H1 (cell line): ENCODE data around the gene LRBA. TPM values are rescaled to one million over a fixed set of nuclear protein-coding genes. Genes with fewer than 3 reads are reported as not detected.
A peak's percentile ranks its signal among the peaks of the same experiment; 100 is the strongest.

Experiments
- CTCF ChIA-PET: fragments of 300-600 bp; sonication (Branson Sonifier 250); formaldehyde crosslinking; loops from one replicate; lab custom pipeline; 2021; ENCODE audit not compliant: partially characterized antibody; lab: Charles Lee
- POLR2A ChIA-PET: fragments of 300-600 bp; sonication (Branson Sonifier 250); formaldehyde crosslinking; loops from one replicate; lab custom pipeline; 2021; ENCODE audit warnings: inconsistent platforms; ENCODE audit not compliant: partially characterized antibody; lab: Charles Lee
- DNase-seq, 2 experiments: peaks; one replicate each; pipeline versions ENCODE4 v3.0.0 to v3.0.0-alpha.2; 2010 to 2022; ENCODE audit warnings: low spot score in 2 of 2, low read depth in 1 of 2, mixed read lengths in 1 of 2
- FAIRE-seq: peaks from 2 replicates; lab custom pipeline; 2011; peaks lifted over from hg19 to GRCh38; lab: Jason Lieb, UNC
- H2AFZ ChIP-seq: 2 replicates; pipeline ENCODE4 v1.8.1; 2012; ENCODE audit warnings: low read length, inconsistent platforms
- H2AK5ac ChIP-seq: 2 replicates; pipeline ENCODE4 v1.6.1; 2013; ENCODE audit warnings: low read depth, low read length
- H2BK120ac ChIP-seq: replicated peaks from 2 replicates; pipeline ENCODE3; 2013; ENCODE audit warnings: low read depth, low read length, inconsistent platforms
- H2BK12ac ChIP-seq: 2 replicates; pipeline ENCODE4 v1.6.1; 2013; ENCODE audit warnings: low read depth, low read length
- H2BK15ac ChIP-seq: 2 replicates; pipeline ENCODE4 v1.6.1; 2013; ENCODE audit warnings: low read length
- H2BK20ac ChIP-seq: 2 replicates; pipeline ENCODE4 v1.6.1; 2013; ENCODE audit warnings: low read length
- H2BK5ac ChIP-seq: 2 replicates; pipeline ENCODE4 v1.6.1; 2013; ENCODE audit warnings: low read depth, low read length
- H3K14ac ChIP-seq: 2 replicates; pipeline ENCODE4 v1.6.1; 2013; ENCODE audit warnings: inconsistent platforms; ENCODE audit not compliant: insufficient read length
- H3K18ac ChIP-seq: 2 replicates; pipeline ENCODE4 v1.6.1; 2013; ENCODE audit warnings: low read length; ENCODE audit errors: extremely low read depth
- H3K23ac ChIP-seq: 2 replicates; pipeline ENCODE4 v1.6.1; 2013; ENCODE audit warnings: inconsistent platforms; ENCODE audit not compliant: insufficient read length
- H3K23me2 ChIP-seq: 2 replicates; pipeline ENCODE4 v1.6.1; 2013; ENCODE audit warnings: low read depth, low read length
- H3K27ac ChIP-seq: 2 replicates; pipeline ENCODE4 v1.6.1; 2011; ENCODE audit warnings: low read depth, low read length, inconsistent platforms
- H3K27me3 ChIP-seq, 4 experiments: replicated peaks in 1 of 4; 1 replicate in 1 of 4; 2 replicates in 3 of 4; pipeline versions ENCODE4 v1.6.1 to v1.8.1; 2011 to 2013; ENCODE audit warnings: low read length in 3 of 4, mild to moderate bottlenecking in 3 of 4, inconsistent platforms in 2 of 4, mixed read lengths in 2 of 4, moderate library complexity in 1 of 4; ENCODE audit not compliant: control insufficient read depth in 3 of 4, insufficient read depth in 3 of 4; ENCODE audit errors: extremely low read depth in 1 of 4
- H3K36me3 ChIP-seq, 4 experiments: 2 replicates each; pipeline versions ENCODE4 v1.6.1 to v1.8.1; 2011 to 2013; ENCODE audit warnings: mild to moderate bottlenecking in 4 of 4, low read length in 3 of 4, moderate library complexity in 2 of 4, control low read depth in 1 of 4, inconsistent platforms in 1 of 4; ENCODE audit not compliant: insufficient read depth in 4 of 4, control insufficient read depth in 2 of 4
- H3K4ac ChIP-seq: replicated peaks from 2 replicates; pipeline ENCODE3; 2013; ENCODE audit warnings: low read length, low read depth, mixed read lengths, inconsistent platforms; ENCODE audit not compliant: insufficient read length
- H3K4me1 ChIP-seq, 4 experiments: replicated peaks in 1 of 4; 1 replicate in 1 of 4; 2 replicates in 3 of 4; pipeline versions ENCODE4 v1.6.1 to v1.8.1; 2011 to 2013; ENCODE audit warnings: low read length in 3 of 4, inconsistent platforms in 2 of 4, mixed read lengths in 1 of 4; ENCODE audit not compliant: insufficient read depth in 4 of 4, control insufficient read depth in 3 of 4
- H3K4me2 ChIP-seq, 2 experiments: 2 replicates each; pipeline versions ENCODE4 v1.6.1 to v1.8.1; 2011 to 2013; ENCODE audit warnings: low read depth in 2 of 2, low read length in 2 of 2, control low read depth in 1 of 2, inconsistent platforms in 1 of 2, mild to moderate bottlenecking in 1 of 2; ENCODE audit not compliant: insufficient read depth in 1 of 2
- H3K4me3 ChIP-seq, 4 experiments: fragments of 200-600, 300-600 bp in 1 of 4; sonication (generic), shearing (Covaris generic), sonication (Bioruptor Twin) in 1 of 4; 2 replicates each; pipeline versions ENCODE4 v1.5.1 to v1.8.1; 2011 to 2016; ENCODE audit warnings: low read length in 4 of 4, low read depth in 3 of 4, control low read depth in 2 of 4, inconsistent platforms in 2 of 4, mild to moderate bottlenecking in 2 of 4, mixed read lengths in 1 of 4, moderate library complexity in 1 of 4; ENCODE audit not compliant: insufficient read depth in 2 of 4; ENCODE audit errors: extremely low read depth in 1 of 4
- H3K56ac ChIP-seq: replicated peaks from 2 replicates; pipeline ENCODE3; 2013; ENCODE audit warnings: low read depth, mild to moderate bottlenecking, mixed read lengths, low read length, inconsistent platforms; ENCODE audit not compliant: insufficient read length
- H3K79me1 ChIP-seq: 2 replicates; pipeline ENCODE4 v1.6.1; 2013; ENCODE audit warnings: low read depth, low read length, control low read depth
- H3K79me2 ChIP-seq, 2 experiments: 2 replicates each; pipeline versions ENCODE4 v1.6.1 to v1.8.1; 2012 to 2013; ENCODE audit warnings: low read length in 2 of 2, mild to moderate bottlenecking in 2 of 2, inconsistent platforms in 1 of 2; ENCODE audit not compliant: insufficient read depth in 2 of 2, control insufficient read depth in 1 of 2
- H3K9ac ChIP-seq, 4 experiments: replicated peaks in 1 of 4; 1 replicate in 1 of 4; 2 replicates in 3 of 4; pipeline versions ENCODE4 v1.6.1 to v1.8.1; 2011 to 2013; ENCODE audit warnings: low read depth in 3 of 4, low read length in 3 of 4, control low read depth in 2 of 4, mild to moderate bottlenecking in 2 of 4, moderate library complexity in 2 of 4, inconsistent platforms in 1 of 4; ENCODE audit errors: extremely low read depth in 1 of 4
- H3K9me3 ChIP-seq, 2 experiments: 2 replicates each; pipeline versions ENCODE4 v1.6.1 to v1.8.1; 2012 to 2013; ENCODE audit warnings: mild to moderate bottlenecking in 2 of 2, moderate library complexity in 2 of 2, control low read depth in 1 of 2, inconsistent platforms in 1 of 2, low read depth in 1 of 2, low read length in 1 of 2, mixed read lengths in 1 of 2; ENCODE audit not compliant: insufficient read depth in 2 of 2
- H4K20me1 ChIP-seq, 2 experiments: replicated peaks in 1 of 2; 2 replicates each; pipeline versions ENCODE3 to v1.8.1; 2011 to 2013; ENCODE audit warnings: inconsistent platforms in 2 of 2, low read length in 2 of 2, mild to moderate bottlenecking in 1 of 2; ENCODE audit not compliant: insufficient read depth in 2 of 2, control insufficient read depth in 1 of 2
- H4K5ac ChIP-seq: 2 replicates; pipeline ENCODE4 v1.6.1; 2013; ENCODE audit warnings: low read length, low read depth, mixed read lengths, inconsistent platforms; ENCODE audit not compliant: insufficient read length
- H4K8ac ChIP-seq: 2 replicates; pipeline ENCODE4 v1.8.0; 2013; ENCODE audit warnings: mild to moderate bottlenecking, moderate library complexity, low read length, inconsistent platforms; ENCODE audit not compliant: insufficient read depth; ENCODE audit errors: extremely low read depth
- H4K91ac ChIP-seq: replicated peaks from 2 replicates; pipeline ENCODE3; 2013; ENCODE audit warnings: low read length, mixed read lengths, inconsistent platforms; ENCODE audit not compliant: insufficient read length
- ASH2L ChIP-seq: fragments of 200-600, 300-600 bp; sonication (generic); IDR thresholded peaks from one replicate; pipeline ENCODE4 v1.7.1; 2017; ENCODE audit warnings: low read length
- CEBPB ChIP-seq: IDR thresholded peaks from 2 replicates; pipeline ENCODE4 v1.6.1; 2012; ENCODE audit warnings: low read depth, low read length
- CHD2 ChIP-seq: IDR thresholded peaks from 2 replicates; pipeline ENCODE4 v1.6.1; 2012; ENCODE audit warnings: low read length, improper control_type of control experiment
- CREB1 ChIP-seq: IDR thresholded peaks from 2 replicates; pipeline ENCODE4 v1.6.1; 2012; ENCODE audit warnings: inconsistent platforms
- CTBP2 ChIP-seq: IDR thresholded peaks from 2 replicates; pipeline ENCODE4 v1.7.0; 2011; ENCODE audit warnings: borderline replicate concordance, mild to moderate bottlenecking, moderate library complexity, mixed read lengths, low read length; ENCODE audit not compliant: insufficient read depth, insufficient read length
- FOSL1 ChIP-seq: IDR thresholded peaks from 2 replicates; pipeline ENCODE4 v1.6.1; 2011; ENCODE audit warnings: mild to moderate bottlenecking, low read depth, low read length, moderate library complexity; ENCODE audit not compliant: insufficient read depth
- NRF1 ChIP-seq: IDR thresholded peaks from 2 replicates; pipeline ENCODE4 v1.6.1; 2011; ENCODE audit warnings: mild to moderate bottlenecking, low read depth, low read length, improper control_type of control experiment
- RBBP5 ChIP-seq: IDR thresholded peaks from 2 replicates; pipeline ENCODE4 v1.7.1; 2012; ENCODE audit warnings: low read depth, mild to moderate bottlenecking, inconsistent platforms, low read length, moderate library complexity, borderline replicate concordance
- SP1 ChIP-seq: IDR thresholded peaks from 2 replicates; pipeline ENCODE4 v1.6.1; 2011; ENCODE audit warnings: low read depth, low read length
- SUZ12 ChIP-seq: fragments of 200-600 bp; sonication (generic); IDR thresholded peaks from 2 replicates; pipeline ENCODE4 v1.6.1; 2012; ENCODE audit warnings: mild to moderate bottlenecking, inconsistent platforms, low read length, moderate library complexity, mixed read lengths
- YY1 ChIP-seq: IDR thresholded peaks from 2 replicates; pipeline ENCODE4 v1.6.1; 2011; ENCODE audit warnings: low read depth, mild to moderate bottlenecking, low read length
- WGBS, 2 experiments: shearing (Covaris generic) in 1 of 2; methylation state at CpG; one replicate each; pipeline versions ENCODE4 v1.1.6 to v1.1.7; 2013 to 2015; ENCODE audit warnings: low lambda C conversion rate in 2 of 2, mixed read lengths in 2 of 2, inconsistent platforms in 1 of 2, low coverage in 1 of 2, missing lambda C conversion rate in 1 of 2; ENCODE audit not compliant: insufficient replicate concordance in 2 of 2, insufficient coverage in 1 of 2, insufficient read length in 1 of 2; ENCODE audit errors: extremely low coverage in 1 of 2, missing lambda C conversion rate in 1 of 2; 5-methylcytosine and 5-hydroxymethylcytosine counted together
- polyA plus RNA-seq, 7 experiments: library from polyadenylated mRNA; depleted of rRNA in 3 of 7; stranded (reverse) in 5 of 7; unstranded in 2 of 7; fragments of >200 nt in 5 of 7; fragments of 200-250 nt in 2 of 7; gene quantifications; 1 replicate in 5 of 7; 2 replicates in 1 of 7; 4 replicates in 1 of 7; pipeline versions ENCODE4 v1.2.1 to v1.2.3, GENCODE V29; 2011 to 2013; ENCODE audit warnings: missing spikeins in 2 of 7, mixed read lengths in 2 of 7
- total RNA-seq: library from RNA; stranded (reverse); fragmentation: NEBNext Ultra II Directional; extraction: Animal tissue kit (Norgen Biotek cat#: 25700); gene quantifications from 2 replicates; pipeline ENCODE4 v1.2.1, GENCODE V29; 2021
- TF ChIP-seq, protein P1 (sequence below), 3 experiments: IDR thresholded peaks; 1 replicate in 2 of 3; 2 replicates in 1 of 3; pipeline versions ENCODE4 v1.5.1 to v1.6.1; 2011; ENCODE audit warnings: low read length in 3 of 3, mild to moderate bottlenecking in 3 of 3, inconsistent platforms in 2 of 3, low read depth in 1 of 3, moderate library complexity in 1 of 3; ENCODE audit not compliant: insufficient read depth in 1 of 3; ENCODE audit errors: control extremely low read depth in 1 of 3

Gene LRBA
- total and polyA plus RNA-seq, 2 of the 8 experiments (the other 6 are each of a cell fraction or from before 2014, with no cell fraction given), result 54.6 to 83.2 TPM

DNA sequence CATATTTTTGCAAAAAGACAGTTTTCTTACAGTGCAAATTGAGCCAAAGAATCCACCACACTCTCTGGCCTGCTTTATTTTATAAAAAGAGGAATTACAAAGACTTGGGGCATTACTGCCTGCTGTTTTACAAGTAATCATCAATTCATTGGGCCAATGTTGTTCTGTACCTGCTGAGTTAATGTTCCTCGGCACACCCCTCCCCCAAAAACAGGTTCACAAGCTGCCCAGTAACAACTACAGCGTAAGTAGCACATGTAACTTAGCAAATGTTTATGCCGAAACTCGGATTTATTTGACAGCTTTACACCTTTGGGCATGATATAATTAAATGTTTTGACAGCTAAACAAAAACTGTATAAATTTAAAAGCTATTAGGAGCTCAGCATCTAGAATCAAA is 647.8 kb downstream of the LRBA start:
- H2BK20ac ChIP-seq, result no peak overlapping the region
- peak overlapping the region in 2 of 4 experiments; percentile 15 to 49; a peak in 3 of 8 replicates for H3K4me3 ChIP-seq
- DNase-seq (peak; percentile 41 to 54), FAIRE-seq (peak; percentile 83)
- WGBS, 2 experiments, result 6% methylated on average over 4 of the region's 4 CpGs; no CpG with 5 or more reads in 1 of the 2 experiments
- H3K79me2 ChIP-seq, result no peaks in the 10 kb centered on the region
- H3K4me2 ChIP-seq, result peak overlapping the region; percentile 46 to 55
- H2AFZ ChIP-seq, result no peak overlapping the region
- no peak overlapping the region for H3K27ac ChIP-seq
- ChIA-PET POLR2A (interaction anchor here (0.6 to 1.0 kb wide), 2 partner anchors 36 to 49 kb away, joined by 3 read pairs; no protein-coding TSS in a partner anchor), CTCF (no interaction called here)
- no peak overlapping the region for H4K8ac ChIP-seq
- no peak overlapping the region for H4K91ac ChIP-seq
- no peak overlapping the region for H3K4ac ChIP-seq
- H3K14ac ChIP-seq, result no peak overlapping the region
- no peak overlapping the region for H2AK5ac ChIP-seq
- no peaks in the 10 kb centered on the region for H3K23me2 ChIP-seq
- no peaks in the 10 kb centered on the region for H3K9me3 ChIP-seq
- H3K79me1 ChIP-seq, result no peaks in the 10 kb centered on the region
- no peaks in the 10 kb centered on the region for H4K20me1 ChIP-seq
- no peak overlapping the region for H2BK120ac ChIP-seq
- no peak overlapping the region for H4K5ac ChIP-seq
- no peak overlapping the region for H3K18ac ChIP-seq
- H2BK5ac ChIP-seq, result no peak overlapping the region
- H2BK15ac ChIP-seq, result no peak overlapping the region
- H3K23ac ChIP-seq, result no peak overlapping the region
- peaks cover 3 to 19% (median 11%) of the 10 kb centered on the region in 4 experiments for H3K27me3 ChIP-seq
- H2BK12ac ChIP-seq, result no peak overlapping the region
- H3K56ac ChIP-seq, result no peak overlapping the region
- H3K36me3 ChIP-seq, result no peaks in the 10 kb centered on the region
- H3K9ac ChIP-seq, result no peak overlapping the region
- H3K4me1 ChIP-seq, result peaks cover 3 to 8% (median 5%) of the 10 kb centered on the region in 4 experiments; a peak in 6 of 7 replicates
- peak; percentile 96 for TF ChIP-seq SP1
- TF ChIP-seq ASH2L, result no peak
- no peak for TF ChIP-seq SUZ12
- no peak for TF ChIP-seq CEBPB
- TF ChIP-seq FOSL1, result no peak
- no peak for TF ChIP-seq RBBP5
- no peak for TF ChIP-seq YY1
- TF ChIP-seq CHD2, result no peak
- TF ChIP-seq, protein P1, sequence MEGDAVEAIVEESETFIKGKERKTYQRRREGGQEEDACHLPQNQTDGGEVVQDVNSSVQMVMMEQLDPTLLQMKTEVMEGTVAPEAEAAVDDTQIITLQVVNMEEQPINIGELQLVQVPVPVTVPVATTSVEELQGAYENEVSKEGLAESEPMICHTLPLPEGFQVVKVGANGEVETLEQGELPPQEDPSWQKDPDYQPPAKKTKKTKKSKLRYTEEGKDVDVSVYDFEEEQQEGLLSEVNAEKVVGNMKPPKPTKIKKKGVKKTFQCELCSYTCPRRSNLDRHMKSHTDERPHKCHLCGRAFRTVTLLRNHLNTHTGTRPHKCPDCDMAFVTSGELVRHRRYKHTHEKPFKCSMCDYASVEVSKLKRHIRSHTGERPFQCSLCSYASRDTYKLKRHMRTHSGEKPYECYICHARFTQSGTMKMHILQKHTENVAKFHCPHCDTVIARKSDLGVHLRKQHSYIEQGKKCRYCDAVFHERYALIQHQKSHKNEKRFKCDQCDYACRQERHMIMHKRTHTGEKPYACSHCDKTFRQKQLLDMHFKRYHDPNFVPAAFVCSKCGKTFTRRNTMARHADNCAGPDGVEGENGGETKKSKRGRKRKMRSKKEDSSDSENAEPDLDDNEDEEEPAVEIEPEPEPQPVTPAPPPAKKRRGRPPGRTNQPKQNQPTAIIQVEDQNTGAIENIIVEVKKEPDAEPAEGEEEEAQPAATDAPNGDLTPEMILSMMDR (IDR thresholded peaks at IDR 0.05; ENCODE audit: control extremely low read depth in 1 of 3, insufficient read depth in 1 of 3, low read depth in 1 of 3, low read length in 3 of 3), result no peak
- TF ChIP-seq CREB1, result no peak
- TF ChIP-seq CTBP2, result no peak
- no peak for TF ChIP-seq NRF1
